Panc1 (cell line): Measurements from ENCODE around the gene WWOX.

Experiments
- POLR2AphosphoS5 ChIP-seq: IDR thresholded peaks from 2 replicates; pipeline ENCODE4 v1.6.1; 2012; ENCODE audit warnings: mild to moderate bottlenecking, low read depth, low read length, moderate library complexity
- REST ChIP-seq, 2 experiments: IDR thresholded peaks; 2 replicates each; pipeline ENCODE4 v1.6.1; 2011 to 2012; ENCODE audit warnings: low read depth in 2 of 2, control low read depth in 1 of 2, low read length in 1 of 2, mild to moderate bottlenecking in 1 of 2, moderate library complexity in 1 of 2; ENCODE audit not compliant: insufficient read depth in 1 of 2
- SIN3A ChIP-seq: IDR thresholded peaks from 2 replicates; pipeline ENCODE4 v1.6.1; 2012; ENCODE audit warnings: low read depth, mild to moderate bottlenecking, low read length, moderate library complexity, borderline replicate concordance; ENCODE audit not compliant: insufficient read depth
- TCF7L2 ChIP-seq: IDR thresholded peaks from 2 replicates; pipeline ENCODE4 v1.6.1; 2011; ENCODE audit warnings: mild to moderate bottlenecking, low read depth, low read length, inconsistent platforms
- TF ChIP-seq, protein P1 (sequence below): fragments of 450-650 bp; IDR thresholded peaks from 2 replicates; pipeline ENCODE4 v1.5.1; 2017; ENCODE audit warnings: mild to moderate bottlenecking

DNA sequence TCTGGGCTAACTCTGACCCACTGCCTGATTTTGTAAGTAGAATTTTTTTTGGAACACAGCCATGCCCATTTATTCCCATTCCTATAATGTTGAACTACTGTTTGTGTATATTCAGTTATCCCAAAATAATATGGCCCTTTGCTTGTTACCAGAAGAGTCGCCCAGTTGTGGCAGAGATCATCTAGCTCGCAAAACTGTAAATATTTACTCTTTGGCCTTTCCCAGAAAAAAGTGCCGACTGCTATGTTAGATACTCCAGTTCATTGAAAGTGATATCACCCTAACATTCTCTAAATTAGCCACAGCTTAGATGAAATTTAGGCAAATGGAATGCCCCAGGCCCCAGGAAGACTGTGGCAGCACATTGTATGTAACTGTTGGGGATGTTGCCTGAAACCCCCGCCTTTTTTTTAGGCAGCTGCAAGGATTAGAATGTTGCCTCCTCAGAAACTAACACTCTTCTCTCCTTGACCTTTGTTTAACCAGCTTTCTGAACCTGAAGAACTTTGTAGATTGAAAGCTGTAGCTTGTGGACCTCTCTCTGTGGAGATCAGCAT lies 19.1 kb downstream of the WWOX start:
- TF ChIP-seq, protein P1, sequence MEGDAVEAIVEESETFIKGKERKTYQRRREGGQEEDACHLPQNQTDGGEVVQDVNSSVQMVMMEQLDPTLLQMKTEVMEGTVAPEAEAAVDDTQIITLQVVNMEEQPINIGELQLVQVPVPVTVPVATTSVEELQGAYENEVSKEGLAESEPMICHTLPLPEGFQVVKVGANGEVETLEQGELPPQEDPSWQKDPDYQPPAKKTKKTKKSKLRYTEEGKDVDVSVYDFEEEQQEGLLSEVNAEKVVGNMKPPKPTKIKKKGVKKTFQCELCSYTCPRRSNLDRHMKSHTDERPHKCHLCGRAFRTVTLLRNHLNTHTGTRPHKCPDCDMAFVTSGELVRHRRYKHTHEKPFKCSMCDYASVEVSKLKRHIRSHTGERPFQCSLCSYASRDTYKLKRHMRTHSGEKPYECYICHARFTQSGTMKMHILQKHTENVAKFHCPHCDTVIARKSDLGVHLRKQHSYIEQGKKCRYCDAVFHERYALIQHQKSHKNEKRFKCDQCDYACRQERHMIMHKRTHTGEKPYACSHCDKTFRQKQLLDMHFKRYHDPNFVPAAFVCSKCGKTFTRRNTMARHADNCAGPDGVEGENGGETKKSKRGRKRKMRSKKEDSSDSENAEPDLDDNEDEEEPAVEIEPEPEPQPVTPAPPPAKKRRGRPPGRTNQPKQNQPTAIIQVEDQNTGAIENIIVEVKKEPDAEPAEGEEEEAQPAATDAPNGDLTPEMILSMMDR: no peak
- TF ChIP-seq POLR2AphosphoS5 (no peak), REST (IDR thresholded peaks at IDR 0.05; ENCODE audit: insufficient read depth in 1 of 2, low read depth in 2 of 2, low read length in 1 of 2) (no peak), TCF7L2 (no peak), SIN3A (no peak)
